Fibroblast of the aortic adventitia (primary cell): Measurements from ENCODE around the gene ARHGAP9. TPM values are rescaled to one million over a fixed set of nuclear protein-coding genes. Genes with fewer than 3 reads are reported as not detected.

ENCODE experiments used
- DNase-seq: peaks from one replicate; pipeline ENCODE4 v3.0.0-alpha.2; 2010; ENCODE audit warnings: low read depth
- H3K4me3 ChIP-seq: 2 replicates; pipeline ENCODE4 v1.5.1; 2011; ENCODE audit warnings: low read depth, mild to moderate bottlenecking, control low read depth, low read length, moderate library complexity
- CTCF ChIP-seq: IDR thresholded peaks from 2 replicates; pipeline ENCODE4 v1.5.1; 2011; ENCODE audit warnings: mild to moderate bottlenecking, low read length, control low read depth, inconsistent platforms; ENCODE audit not compliant: insufficient read depth
- total RNA-seq: library from RNA; depleted of rRNA; stranded (reverse); fragments of >200 nt; gene quantifications from 2 replicates; pipeline ENCODE4 v1.2.3, GENCODE V29; 2012; ENCODE audit warnings: low replicate concordance

The ARHGAP9 gene
- total RNA-seq, result 0.18 TPM in 1 of 2 replicates, not detected in the other

GRCh38 chr12:57479376-57480115 lies at the start of gene ARHGAP9:
Gene ARHGAP9, minus strand, starts transcription at chr12:57479866. Its CDS starts 460 bp downstream, at chr12:57479406.
- no peak for TF ChIP-seq CTCF
- H3K4me3 ChIP-seq, result no peak within 1 kb of the TSS
- no peak for DNase-seq

DNA sequence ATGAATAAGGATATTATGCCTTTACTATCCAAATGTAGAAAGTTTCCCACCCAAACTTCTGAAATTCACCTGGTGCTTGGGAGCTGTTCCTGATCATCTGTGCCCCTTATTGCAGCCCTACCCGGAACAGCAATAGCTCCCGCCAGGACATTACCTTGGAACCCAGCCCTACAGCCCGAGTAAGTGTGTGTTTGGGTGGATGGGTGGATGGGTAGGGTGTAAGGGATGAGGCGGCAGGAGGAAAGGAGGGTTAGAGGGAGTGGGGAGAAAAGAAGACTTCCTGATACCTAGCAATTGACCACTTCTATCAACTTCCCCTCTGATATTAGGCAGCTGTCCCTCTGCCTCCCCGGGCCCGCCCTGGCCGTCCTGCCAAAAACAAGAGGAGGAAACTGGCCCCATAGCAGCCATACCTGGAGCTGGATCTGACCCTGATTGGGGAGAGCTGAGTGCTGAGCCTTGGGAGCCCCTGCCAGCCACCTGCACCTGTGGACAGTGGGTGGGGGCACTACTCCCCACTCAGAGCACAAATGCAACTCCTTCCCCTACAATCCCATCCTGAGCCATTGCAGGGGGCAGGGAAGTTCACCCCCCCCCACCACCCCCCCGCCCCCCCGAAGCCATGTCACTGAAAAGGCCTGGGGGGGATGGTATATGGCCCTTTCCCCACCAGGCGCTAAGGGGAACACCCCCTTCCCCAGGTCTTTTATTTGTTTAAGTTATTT lies 49.3 kb upstream of the ARHGAP9 start:
- no peak overlapping the region for H3K4me3 ChIP-seq
- DNase-seq, result no peak
- no peak for TF ChIP-seq CTCF

GRCh38 chr12:57528176-57528575 lies 48.5 kb upstream of the ARHGAP9 start:
- no peak overlapping the region for H3K4me3 ChIP-seq
- TF ChIP-seq CTCF, result no peak
- no peak for DNase-seq

DNA sequence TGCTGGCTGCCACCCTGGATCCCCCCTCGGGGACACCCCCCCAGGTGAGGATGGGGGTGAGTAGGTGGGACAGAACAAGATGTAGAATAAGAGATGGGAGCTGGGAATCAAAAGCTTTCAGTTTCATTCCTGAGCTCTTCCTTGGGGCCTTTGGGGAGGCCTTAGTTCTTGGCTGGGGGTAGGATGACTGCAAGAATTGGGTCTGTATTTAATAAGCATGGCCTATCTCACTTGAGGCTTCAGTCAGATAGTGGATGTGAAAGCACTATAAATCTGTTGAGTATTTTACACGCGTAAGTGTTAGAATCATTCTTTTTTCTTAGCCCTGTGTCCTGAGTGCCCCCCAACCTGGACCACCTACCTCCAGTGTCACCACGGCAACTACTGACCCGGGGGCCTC lies 47.5 kb upstream of the ARHGAP9 start:
- no peak overlapping the region for H3K4me3 ChIP-seq
- no peak for TF ChIP-seq CTCF
- DNase-seq, result no peak

DNA sequence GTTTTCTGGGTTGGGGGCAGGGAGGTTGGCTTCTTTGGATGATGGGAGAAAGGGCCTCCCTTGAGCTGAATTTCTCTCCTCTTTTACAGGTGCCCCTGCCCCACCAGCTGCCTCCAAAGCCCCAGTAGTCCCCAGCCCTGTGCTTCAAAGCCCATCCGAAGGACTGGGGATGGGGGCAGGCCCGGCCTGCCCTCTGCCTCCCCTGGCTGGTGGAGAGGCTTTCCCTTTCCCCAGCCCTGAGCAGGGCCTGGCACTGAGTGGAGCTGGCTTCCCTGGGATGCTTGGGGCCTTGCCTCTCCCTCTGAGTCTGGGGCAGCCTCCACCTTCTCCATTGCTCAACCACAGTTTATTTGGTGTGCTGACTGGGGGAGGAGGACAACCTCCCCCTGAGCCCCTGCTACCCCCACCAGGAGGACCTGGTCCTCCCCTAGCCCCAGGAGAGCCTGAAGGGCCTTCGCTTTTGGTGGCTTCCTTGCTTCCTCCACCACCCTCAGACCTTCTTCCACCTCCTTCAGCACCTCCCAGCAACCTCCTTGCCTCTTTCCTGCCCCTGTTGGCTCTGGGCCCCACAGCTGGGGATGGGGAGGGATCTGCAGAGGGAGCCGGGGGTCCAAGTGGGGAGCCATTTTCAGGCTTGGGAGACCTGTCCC lies 46.9 kb upstream of the ARHGAP9 start:
- DNase-seq, result no peak
- no peak for TF ChIP-seq CTCF
- H3K4me3 ChIP-seq, result no peak overlapping the region

GRCh38 chr12:57525615-57526383 lies 46.1 kb upstream of the ARHGAP9 start:
- H3K4me3 ChIP-seq, result no peak overlapping the region
- no peak for TF ChIP-seq CTCF
- no peak for DNase-seq
